EL (cell line): ENCODE measurements around the gene NAALADL2.

Experiments used
- DNase-seq: peaks from one replicate; pipeline ENCODE4 v3.0.0-alpha.2; 2016

Gene NAALADL2

DNA sequence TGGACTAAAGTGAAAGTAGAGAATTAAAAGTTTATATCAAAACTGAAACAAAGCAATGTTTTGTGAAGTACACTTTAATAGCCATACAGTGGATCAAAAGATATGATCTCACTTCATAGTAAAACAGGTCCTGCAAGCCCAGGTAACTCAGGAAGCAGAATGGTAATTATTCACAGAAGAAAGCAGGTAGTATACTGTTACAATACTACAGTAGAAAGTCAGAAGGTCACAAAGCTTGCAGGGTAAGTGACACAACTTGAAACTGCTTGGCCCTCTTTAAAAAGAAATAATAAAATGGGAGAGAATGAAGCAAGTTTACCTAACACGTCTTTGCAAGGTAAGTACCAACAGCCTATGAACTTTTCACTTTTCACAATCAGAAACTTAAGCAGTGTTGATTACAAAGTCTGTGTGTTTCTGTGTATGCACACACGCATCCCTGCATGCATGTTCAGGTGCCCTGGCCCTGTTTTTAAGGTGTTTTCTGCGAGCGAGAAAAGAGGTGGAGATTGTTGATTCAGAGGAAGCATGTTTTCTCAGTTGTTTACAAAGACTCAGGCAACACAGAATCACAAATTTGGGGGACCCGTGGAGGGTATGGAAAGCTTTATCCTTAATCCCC, at the start of gene NAALADL2:
NAALADL2 (plus strand) TSS at position 221 of the 622 bp plus-strand sequence.
- DNase-seq, result no peak

DNA sequence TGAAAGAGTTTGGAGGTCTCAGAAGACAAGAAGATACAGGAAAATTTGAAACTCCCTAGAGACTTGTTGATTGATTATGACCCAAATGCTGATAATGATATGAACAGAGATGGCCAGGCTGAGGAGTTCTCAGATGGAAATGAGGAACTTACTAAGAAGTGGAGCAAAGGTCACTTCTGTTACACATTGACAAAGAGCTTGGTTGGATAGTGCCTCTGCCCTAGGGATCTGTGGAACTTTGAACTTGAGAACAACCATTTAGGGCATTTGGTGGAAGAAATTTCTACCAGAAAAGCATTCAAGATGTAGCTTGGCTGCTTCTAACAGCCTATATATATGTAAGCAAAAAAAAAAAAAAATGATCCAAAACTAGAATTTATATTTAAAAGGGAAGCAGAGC, 48.9 kb upstream of the NAALADL2 start:
- DNase-seq, result no peak

DNA sequence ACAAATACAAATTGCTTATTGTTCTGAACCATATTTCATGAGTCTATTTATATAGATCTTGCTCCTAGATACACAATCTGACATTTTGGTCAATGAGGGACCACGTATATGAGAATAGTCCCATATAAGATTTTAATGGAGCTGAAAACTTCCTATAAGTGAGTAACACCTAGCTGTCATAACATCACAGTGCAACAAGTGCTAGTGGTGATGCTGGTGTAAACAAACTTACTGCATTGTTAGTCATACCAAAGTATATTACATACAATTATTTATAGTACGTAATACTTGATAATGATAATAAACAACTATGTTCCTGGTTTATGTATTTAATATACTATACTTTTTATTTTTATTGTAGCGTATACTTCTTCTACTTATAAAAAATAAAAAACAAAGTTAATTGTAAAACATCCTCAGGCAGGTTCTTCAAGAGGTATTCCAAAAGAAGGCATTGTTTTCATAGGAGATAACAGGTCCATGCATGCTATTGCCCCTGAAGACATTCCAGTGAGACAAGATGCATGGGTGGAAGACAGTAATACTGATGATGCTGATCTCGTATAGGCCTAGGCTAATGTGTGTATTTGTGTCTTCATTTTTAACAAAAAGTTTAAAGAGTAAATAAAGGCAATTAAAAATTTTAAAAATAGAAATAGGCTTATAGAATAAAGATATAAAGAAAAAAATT, 46.8 kb upstream of the NAALADL2 start:
- DNase-seq, result no peak

- no peak for DNase-seq
Observed at GRCh38 chr3:174815750-174816149, 43.4 kb upstream of the NAALADL2 start.

DNA sequence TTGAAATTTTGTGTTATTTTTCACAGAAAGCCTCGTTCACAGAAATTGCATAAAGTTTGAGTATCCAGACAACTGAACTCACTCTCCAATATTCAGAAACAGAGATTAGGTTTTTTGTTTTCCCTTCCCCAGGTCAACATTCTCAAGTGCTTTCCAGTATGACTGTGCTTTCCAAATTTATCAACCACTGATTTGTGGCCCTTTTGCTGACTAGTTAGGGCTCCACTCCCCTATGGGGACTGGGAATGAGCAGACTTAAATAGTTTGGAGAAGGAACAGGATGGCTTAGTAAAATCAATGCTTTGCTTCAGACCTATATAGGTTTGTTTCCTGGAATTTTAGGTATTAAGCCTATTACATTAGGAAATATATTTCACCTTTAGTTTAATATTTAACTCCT, 38.2 kb upstream of the NAALADL2 start:
- DNase-seq, result no peak

DNA sequence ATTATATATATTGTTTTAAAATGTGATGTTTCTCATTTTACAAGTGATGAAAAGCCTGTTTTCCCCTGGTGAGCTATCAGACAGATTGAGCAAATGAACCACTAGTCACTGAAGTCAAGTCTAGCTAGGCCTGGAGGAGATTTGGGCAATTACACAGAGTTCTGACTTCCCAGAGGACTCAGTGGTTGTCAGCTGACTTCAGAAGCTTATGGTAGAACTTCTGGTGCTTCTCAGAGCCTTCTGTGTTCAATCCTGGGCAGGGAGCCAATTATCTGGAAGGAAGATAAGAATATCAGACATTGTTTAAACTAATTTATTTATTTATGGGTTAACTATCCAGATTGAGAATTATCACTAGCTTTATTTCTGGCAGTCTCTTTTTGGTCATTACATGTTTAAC, 37.7 kb upstream of the NAALADL2 start:
- peak; percentile 6 for DNase-seq

DNA sequence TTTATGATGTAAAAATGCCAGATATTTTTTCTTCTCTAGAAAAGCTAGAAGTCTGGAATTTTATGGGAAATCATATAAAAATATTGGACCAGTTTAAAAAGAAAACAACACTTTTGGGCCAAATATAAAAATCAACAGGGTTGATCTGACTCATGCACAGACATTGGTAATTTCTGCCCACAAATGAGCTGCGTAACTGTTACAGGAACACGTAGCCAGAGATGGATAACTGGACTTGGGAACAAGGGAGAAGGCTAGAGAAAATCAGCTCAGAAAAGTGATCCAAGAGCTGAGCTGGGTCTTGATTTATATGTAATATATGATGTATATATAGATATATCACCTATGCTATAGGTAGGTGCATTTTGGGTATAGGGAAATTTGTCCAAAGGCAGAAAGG, 36.8 kb upstream of the NAALADL2 start:
- no peak for DNase-seq

DNA sequence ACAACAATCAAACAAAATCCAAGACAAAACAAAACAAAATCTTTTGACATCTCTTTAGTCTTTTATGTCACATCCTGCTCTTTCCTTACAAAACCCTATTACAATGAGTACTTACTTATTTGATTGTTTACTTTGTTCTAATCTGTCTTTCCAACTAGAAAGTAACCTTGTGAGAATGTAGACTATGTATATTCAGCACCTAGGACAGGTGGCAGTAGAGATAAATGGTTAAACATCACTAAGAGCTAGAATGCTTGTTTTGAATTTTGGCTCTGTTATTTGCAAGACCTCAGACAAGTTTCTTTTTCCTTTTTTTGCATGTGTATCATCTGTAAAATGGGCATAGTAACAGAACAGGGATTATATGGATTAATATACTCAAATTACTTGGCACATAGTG, 33.1 kb upstream of the NAALADL2 start:
- no peak for DNase-seq

DNA sequence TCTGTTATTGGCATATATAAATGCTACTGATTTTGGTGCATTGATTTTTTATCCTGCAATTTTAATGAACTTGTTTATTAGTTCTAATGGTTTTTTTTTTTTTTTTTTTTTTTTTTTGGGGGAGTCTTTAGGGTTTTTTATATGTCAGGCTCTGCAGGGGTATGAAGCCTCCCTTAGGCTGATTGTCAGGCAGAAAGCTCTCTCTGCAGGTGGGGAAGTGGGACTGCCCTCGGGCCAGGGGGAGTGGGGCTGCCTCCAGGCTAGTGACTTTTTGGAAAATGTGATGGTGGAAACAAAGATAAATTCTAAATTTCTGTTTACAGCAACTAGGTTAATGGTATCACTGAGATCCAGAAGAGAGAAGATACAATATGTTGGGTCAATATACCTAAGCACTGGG, 14.4 kb upstream of the NAALADL2 start:
- no peak for DNase-seq

DNA sequence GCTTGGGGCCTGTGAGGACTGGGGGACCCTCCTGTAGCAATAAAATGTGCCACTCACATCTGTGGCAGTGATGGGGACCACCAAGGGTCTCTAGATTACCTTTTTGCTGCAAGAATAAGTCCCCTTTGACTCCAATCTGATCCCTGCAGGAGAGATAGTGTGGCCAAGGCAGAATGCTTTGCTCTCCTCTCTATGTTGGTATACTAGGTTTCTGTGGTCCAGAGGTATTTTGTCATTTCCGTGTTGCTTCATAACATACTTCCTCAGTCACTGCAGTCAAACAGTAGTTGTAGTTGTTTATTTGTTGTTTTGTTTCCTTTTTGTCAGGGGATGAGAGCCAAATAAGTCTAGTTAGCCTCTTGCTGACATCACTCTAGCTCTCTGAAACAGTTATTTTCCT, 13.1 kb upstream of the NAALADL2 start:
- no peak for DNase-seq

GRCh38 chr3:174854987-174855386, 4.1 kb upstream of the NAALADL2 start:
- DNase-seq, result no peak

DNA sequence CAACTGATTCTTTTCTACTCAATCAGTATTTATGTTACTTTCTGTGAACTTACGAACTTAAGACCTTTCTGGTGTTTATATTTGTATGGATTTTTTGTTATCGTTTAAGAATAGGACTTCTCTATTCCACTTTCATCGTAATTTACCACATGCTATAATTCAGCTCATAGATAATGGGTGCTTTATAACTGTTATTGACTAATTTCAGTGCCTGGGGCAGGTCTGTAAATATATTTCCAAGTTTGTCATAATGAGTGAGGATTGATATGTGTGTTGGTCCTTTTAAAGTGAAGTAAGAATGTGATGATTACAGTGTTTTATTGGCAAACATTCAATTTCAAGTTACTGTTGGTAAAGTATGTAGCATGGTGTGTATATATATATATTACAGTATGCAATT, 1.8 kb upstream of the NAALADL2 start:
- DNase-seq, result no peak

DNA sequence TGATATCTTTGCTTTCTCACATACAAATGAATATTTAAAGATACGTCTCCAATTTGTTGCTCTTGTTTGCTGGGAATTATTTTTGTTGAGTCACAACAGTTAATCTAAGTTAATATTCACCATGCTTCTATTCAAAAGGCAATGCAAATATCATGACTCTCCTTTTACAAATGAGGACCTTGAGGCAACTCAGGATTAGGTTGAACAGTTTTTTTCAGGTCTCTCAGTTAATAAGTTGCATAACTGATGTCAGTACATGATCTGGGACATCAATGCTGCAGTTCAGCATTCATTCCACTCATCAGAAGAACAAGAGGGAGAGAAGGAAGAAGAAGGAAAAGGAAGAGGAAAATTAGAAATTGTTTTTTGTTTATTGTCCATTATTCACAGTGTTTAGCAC, 781 bp upstream of the NAALADL2 start:
- no peak for DNase-seq

- DNase-seq, result no peak
Observed at GRCh38 chr3:174859756-174860155, 622 bp downstream of the NAALADL2 start.

- no peak for DNase-seq
Observed at GRCh38 chr3:174862101-174862500, 3.0 kb downstream of the NAALADL2 start.

- DNase-seq, result no peak
Observed at GRCh38 chr3:174862666-174863065, 3.5 kb downstream of the NAALADL2 start.

GRCh38 chr3:174863488-174863887, 4.4 kb downstream of the NAALADL2 start:
- DNase-seq, result peak; percentile 9

- no peak for DNase-seq
Observed at GRCh38 chr3:174869448-174869847, 10.3 kb downstream of the NAALADL2 start.

DNA sequence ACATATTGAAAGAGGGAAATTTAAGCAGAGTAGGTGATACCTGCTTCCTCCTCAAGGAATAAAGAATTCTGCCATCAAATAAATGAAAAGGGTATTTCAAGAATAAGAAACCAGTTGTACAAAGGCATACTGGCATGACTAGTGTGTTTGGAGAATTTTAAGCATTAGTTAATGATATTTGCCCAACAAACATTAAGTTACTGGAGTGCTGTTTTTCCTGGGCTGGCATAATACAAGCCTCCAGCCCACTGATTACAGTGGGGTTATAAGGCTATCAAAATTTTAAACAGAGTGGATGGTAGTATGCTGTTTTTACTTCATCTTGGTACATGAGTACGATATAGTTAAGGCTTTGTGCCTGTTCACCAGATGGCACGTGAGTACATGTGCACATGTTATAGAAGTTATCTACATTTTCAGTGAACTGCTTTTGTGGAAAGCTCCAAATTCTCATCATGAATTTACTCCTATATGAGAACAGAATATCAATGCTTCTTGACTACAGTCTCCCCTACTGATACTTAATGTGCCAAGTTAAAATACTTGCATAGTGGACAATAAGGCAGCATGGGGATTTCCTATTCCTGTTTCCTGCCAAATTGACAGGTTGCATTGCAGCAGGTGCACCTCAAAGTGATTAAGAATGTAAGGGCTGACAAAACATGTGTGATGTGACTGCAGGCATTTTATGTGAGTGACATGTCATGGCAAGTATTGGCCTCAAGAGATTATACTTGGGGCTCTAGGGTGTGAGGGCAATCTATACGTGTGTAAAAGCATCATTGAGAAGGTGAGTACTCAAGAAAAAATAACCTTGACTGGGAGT, 14.9 kb downstream of the NAALADL2 start:
- no peak for DNase-seq

DNA sequence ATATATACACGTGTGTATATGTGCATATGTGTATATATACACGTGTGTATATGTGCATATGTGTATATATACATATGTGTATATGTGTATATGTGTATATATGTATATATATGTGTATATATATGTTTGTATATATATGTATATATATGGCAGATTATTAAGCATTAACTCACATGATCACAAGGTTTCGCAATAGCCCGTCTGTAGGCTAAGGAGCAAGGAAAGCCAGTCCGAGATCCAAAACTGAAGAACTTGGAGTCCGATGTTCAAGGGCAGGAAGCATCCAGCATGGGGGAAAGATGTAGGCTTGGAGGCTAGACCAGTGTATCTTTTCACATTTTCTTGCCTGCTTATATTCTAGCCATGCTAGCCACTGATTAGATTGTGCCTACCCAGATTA, 23.7 kb downstream of the NAALADL2 start:
- DNase-seq, result no peak

DNA sequence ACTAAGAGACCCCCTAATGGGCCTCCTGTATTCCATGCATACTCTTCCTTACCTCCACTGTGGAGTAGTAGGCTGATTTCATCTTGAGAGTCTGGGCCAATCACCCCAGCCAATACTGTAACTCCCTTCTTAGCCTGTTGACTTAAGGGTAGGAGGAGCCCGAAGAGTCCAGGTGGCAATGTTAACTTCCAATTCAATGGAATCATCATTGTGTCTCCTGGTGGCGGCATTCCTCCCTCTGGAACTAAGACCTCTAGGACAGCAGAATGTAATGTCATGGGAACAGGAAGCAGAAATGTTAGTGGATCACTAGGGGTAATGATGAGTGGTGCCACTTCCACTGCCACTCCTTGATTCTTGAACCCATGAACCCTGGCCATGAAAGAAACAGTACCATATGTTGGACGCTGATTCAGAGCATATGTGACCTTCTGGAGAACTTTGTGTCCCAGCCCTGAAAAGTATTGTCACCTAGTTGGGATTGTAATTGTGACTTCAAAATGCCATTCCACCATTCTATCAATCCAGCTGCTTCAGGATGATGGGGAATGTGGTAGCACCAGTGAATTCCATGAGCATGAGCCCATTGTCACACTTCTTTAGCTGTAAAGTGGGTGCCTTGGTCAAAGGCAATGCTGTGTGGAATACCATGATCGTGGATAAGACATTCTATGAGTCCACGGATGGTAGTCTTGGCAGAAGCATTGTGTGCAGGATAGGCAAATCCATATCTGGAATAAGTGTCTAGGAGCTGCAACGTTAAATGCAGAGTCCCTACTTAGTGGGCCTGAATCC, 24.9 kb downstream of the NAALADL2 start:
- DNase-seq, result no peak

DNA sequence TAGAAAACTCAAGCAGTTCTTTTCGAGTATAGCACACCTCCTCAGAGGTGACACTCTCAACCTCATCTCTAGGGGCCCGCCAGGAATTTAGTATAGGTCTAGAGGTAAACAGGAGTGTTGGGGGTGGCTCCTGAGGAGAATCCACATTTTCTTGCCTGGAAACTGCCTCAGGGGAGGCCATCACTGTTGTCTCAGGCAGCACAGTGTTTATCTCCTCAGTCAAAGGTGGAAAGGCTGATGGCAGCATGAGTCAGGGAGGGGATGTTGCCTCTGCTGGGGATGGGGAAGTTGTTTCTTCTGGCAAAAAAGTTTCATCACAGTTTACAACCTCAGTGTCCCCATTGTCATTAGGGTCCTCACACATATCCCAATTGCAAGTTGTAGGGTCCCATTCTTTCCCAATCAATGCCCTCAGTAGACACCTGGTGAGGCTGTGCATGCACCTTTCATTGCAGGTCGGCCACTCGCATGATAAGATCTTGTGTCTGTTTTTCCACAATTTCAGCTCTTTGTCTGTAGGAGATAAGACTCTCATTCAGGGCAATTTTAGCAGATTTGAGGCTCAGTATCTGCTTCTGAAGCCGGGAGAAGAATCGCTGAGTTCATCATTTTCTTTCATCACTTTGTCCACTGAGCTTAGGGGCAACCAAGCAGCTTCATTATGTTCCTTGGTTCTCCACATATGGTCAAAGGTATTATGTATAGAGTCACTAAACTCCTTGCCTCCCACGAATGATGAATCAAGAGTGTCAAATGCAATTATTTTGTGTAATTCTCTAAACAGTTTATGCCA, 25.8 kb downstream of the NAALADL2 start:
- DNase-seq, result no peak
